Effector CD4-positive, alpha-beta T cell (primary cell): ENCODE data around the gene HCN3.
"Not testable (repeated sequence)": the region's sequence is repeated elsewhere in the genome, so short reads cannot be mapped to it uniquely, and the experiment has no call there.

Source experiments
- DNase-seq: peaks from one replicate; pipeline ENCODE4 v3.0.0-alpha.2; 2020

HCN3 gene

GRCh38 chr1:155318082-155318481 is 40.8 kb downstream of the HCN3 start:
- DNase-seq: no peak

- DNase-seq: no peak
Observed at GRCh38 chr1:155319536-155319935, 42.3 kb downstream of the HCN3 start.

- no peak for DNase-seq
Observed at GRCh38 chr1:155320252-155320651, 43.0 kb downstream of the HCN3 start.

- peak; percentile 53 for DNase-seq
Observed at GRCh38 chr1:155320661-155321617, 43.7 kb downstream of the HCN3 start, which contains the start of gene RUSC1. TSS of gene RUSC1 (plus strand) at chr1:155320894. CDS start at chr1:155321774, 880 bp downstream.

- no peak for DNase-seq
Observed at GRCh38 chr1:155321639-155322503, 44.6 kb downstream of the HCN3 start.

GRCh38 chr1:155322571-155322952 is 45.3 kb downstream of the HCN3 start:
- DNase-seq: no peak

- DNase-seq: peak; percentile 79
Observed at GRCh38 chr1:155322953-155323728, 45.9 kb downstream of the HCN3 start.

- peak; percentile 72 for DNase-seq
Observed at GRCh38 chr1:155323729-155324036, 46.4 kb downstream of the HCN3 start.

- peak; percentile 90 for DNase-seq
Observed at GRCh38 chr1:155324037-155324716, 46.9 kb downstream of the HCN3 start.

- DNase-seq: no peak
Observed at GRCh38 chr1:155324717-155325602, 47.7 kb downstream of the HCN3 start.

- no peak for DNase-seq
Observed at GRCh38 chr1:155325603-155325893, 48.3 kb downstream of the HCN3 start.

GRCh38 chr1:155326020-155326526 is 48.8 kb downstream of the HCN3 start:
- DNase-seq: no peak

- no peak for DNase-seq
Observed at GRCh38 chr1:155326631-155327037, 49.4 kb downstream of the HCN3 start.

GRCh38 chr1:155327981-155328380 is 50.7 kb downstream of the HCN3 start:
- DNase-seq: no peak

- DNase-seq: not testable (repeated sequence)
Observed at GRCh38 chr1:155328856-155329255, 51.6 kb downstream of the HCN3 start.

- DNase-seq: no peak
Observed at GRCh38 chr1:155329980-155330598, 52.8 kb downstream of the HCN3 start.

- DNase-seq: no peak
Observed at GRCh38 chr1:155334962-155335361, 57.7 kb downstream of the HCN3 start.
